Measurements from ENCODE around the gene STUB1.
A peak's percentile ranks its signal among the peaks of the same experiment; 100 is the strongest.

The STUB1 gene

DNA sequence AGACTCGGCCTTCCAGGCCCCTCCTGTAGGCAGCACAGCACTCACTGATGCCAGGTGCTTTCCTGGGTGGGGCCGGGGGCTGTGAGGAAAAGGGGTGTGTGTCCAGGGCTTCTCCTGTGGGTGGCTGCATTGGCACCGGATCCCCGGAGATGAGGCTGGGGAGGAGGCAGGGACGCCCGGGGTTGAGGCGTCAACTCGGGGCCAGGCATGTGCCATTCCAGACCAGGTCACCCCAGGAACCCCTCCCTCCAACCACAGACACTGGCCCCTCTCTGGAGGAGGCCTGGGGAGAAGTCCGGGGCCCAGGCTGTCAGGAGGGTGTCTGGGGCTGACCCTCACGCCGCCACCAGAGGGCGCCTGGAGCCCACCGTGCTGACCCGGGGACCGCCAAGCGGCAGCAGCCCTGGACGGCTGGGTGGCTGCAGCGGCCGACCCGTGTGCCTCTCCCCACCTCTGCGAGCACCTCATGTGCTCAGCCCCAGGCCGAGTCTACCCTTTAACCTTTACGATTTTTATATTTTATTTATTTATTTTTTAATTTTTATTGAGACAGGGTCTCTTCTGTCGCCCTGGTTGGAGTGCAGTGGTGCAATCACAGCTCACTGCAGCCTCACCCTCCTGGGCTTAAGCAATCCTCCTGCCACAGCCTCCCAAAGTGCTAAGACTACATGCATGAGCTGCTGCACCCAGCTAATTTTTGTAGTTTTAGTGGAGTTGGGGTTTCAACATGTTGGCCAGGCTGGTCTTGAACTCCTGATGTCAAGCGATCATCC, 31.5 kb downstream of the STUB1 start:
- DNase-seq (ENCODE audit: low read depth in 2 of 2): peak; percentile 51 to 76

DNA sequence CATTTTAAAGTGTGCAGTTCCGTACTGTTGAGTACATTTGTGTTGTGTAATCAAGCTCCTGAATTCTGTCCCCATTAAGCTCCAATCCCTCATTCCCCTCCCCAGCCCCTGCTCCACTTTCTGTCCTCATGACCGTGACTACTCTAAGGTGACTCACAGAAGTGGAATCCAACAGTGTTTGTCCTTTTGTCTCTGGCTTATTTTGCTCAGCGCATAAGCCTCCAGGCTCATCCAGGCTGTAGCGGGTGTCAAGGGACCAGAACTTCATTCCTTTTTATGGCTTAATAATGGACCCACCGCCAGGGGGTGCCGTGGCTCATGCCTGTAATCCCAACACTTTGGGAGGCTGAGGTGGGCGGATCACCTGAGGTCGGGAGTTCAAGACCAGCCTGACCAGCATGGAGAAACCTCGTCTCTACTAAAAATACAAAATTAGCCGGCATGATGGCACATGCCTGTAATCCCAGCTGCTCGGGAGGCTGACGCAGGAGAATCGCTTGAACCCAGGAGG, 32.6 kb downstream of the STUB1 start:
- DNase-seq (ENCODE audit: low read depth in 2 of 2): peak; percentile 44 to 50

GRCh38 chr16:714079-714478, 33.9 kb downstream of the STUB1 start:
- no peak for DNase-seq (ENCODE audit: low read depth in 2 of 2)

GRCh38 chr16:714558-715476, 34.6 kb downstream of the STUB1 start, which contains the start of gene METRN:
Gene METRN (plus strand): TSS chr16:715118. CDS start chr16:715290, 172 bp downstream.
- peak; percentile 73 to 89 for DNase-seq (ENCODE audit: low read depth in 2 of 2)

DNA sequence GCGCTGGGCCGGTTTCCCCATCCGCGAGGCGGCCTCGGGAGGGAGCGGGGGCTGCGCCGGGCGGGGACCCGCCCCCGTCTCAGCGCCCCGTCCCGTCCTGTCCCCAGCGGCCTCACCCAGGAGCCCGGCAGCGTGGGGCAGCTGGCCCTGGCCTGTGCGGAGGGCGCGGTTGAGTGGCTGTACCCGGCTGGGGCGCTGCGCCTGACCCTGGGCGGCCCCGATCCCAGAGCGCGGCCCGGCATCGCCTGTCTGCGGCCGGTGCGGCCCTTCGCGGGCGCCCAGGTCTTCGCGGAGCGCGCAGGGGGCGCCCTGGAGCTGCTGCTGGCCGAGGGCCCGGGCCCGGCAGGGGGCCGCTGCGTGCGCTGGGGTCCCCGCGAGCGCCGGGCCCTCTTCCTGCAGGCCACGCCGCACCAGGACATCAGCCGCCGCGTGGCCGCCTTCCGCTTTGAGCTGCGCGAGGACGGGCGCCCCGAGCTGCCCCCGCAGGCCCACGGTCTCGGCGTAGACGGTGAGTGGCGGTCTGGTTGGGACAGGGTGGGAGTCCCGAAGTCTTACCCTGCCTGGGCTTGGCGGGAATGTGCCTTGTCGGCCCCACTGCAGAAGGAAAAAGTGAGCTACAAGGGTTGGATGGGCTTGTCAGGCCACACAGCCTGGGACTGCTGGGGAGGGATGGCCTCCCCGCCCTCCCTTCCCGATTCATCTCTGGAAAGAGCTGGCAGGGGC, 35.4 kb downstream of the STUB1 start:
- DNase-seq (ENCODE audit: low read depth in 2 of 2): no peak

- no peak for DNase-seq (ENCODE audit: low read depth in 2 of 2)
These were observed 36.0 kb downstream of the STUB1 start for GRCh38 chr16:716200-716568.

- DNase-seq (ENCODE audit: low read depth in 2 of 2): no peak
These were observed 36.6 kb downstream of the STUB1 start for GRCh38 chr16:716768-717325.

DNA sequence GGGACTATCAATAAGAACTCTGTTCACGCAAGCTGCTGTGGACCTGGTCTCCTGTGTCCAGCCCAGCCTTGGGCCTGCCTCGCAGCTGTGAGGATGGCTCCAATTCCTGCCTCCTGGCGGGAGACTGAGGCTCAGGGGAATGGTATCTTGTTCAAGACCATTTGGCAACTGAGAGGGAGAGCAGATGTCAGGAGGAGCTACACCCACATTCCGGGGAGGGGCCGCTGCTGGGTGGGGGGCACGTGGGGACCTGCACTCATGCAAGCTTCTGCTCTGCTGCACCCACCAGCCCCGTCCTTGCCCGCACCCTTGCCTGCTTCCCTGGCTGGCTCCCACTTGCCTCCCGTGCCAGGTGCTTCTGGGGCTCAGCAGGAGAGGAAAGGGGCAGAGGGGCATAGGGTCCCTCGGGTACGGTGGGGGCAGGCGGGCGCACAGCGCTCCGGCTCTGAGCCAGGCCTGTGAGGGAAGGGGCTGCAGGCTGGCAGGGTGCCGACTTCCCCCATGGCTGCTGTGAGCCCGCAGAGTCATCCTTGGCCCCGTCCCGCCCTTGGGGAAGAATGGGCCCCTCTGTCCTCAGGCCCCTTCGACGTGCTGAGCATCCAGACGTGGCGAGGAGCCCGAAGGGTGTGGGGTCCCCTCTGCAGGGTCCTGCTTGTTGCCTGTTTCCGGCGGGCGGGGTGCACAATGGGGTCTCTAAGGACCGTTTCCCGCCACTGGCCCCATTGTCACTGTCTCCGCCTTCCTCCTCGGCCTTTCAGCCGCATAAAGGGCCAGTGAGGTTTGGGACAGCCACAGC, 37.4 kb downstream of the STUB1 start:
- DNase-seq (ENCODE audit: low read depth in 2 of 2): no peak

GRCh38 chr16:718389-718788, 38.2 kb downstream of the STUB1 start:
- no peak for DNase-seq (ENCODE audit: low read depth in 2 of 2)

- no peak for DNase-seq (ENCODE audit: low read depth in 2 of 2)
These were observed 38.7 kb downstream of the STUB1 start for GRCh38 chr16:718922-719321.

- DNase-seq (ENCODE audit: low read depth in 2 of 2): no peak
These were observed 39.7 kb downstream of the STUB1 start for GRCh38 chr16:719815-720446.

GRCh38 chr16:720447-720989, 40.3 kb downstream of the STUB1 start:
- peak in 1 of 2 donors; percentile 47 for DNase-seq (ENCODE audit: low read depth in 2 of 2)

GRCh38 chr16:720990-721764, 41.0 kb downstream of the STUB1 start, which contains the start of gene ANTKMT:
Gene ANTKMT (plus strand): TSS chr16:721146. CDS start chr16:721275, 129 bp downstream.
- peak; percentile 54 to 70 for DNase-seq (ENCODE audit: low read depth in 2 of 2)

DNA sequence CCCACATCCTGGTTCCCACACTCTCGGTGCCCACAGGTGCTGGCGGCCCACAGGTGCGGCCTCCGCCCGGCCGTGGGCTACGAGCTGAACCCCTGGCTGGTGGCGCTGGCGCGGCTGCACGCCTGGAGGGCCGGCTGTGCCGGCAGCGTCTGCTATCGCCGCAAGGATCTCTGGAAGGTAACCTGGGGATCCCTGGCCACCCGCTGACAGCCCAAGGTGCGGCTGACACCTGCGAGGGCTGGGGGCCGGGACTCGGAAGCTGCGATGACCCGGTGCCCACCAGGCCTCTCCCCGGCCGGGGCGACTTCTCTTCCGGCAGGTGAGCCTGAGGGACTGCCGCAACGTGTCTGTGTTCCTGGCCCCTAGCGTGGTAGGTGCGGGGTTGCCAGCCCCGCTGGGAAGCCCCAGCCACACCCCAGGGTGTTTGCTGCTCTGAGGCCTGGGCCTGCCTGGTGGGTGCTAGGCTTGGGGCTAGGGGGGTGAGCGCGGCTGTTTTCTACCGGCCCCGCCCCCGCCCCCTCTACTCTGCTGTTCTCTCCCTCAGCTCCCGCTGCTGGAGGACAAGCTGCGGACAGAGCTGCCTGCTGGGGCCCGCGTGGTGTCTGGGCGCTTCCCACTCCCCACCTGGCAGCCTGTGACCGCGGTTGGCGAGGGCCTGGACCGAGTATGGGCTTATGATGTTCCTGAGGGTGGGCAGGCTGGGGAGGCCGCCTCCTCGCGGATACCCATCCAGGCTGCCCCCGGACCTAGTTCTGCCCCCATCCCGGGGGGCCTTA, 41.7 kb downstream of the STUB1 start:
- DNase-seq (ENCODE audit: low read depth in 2 of 2): no peak

DNA sequence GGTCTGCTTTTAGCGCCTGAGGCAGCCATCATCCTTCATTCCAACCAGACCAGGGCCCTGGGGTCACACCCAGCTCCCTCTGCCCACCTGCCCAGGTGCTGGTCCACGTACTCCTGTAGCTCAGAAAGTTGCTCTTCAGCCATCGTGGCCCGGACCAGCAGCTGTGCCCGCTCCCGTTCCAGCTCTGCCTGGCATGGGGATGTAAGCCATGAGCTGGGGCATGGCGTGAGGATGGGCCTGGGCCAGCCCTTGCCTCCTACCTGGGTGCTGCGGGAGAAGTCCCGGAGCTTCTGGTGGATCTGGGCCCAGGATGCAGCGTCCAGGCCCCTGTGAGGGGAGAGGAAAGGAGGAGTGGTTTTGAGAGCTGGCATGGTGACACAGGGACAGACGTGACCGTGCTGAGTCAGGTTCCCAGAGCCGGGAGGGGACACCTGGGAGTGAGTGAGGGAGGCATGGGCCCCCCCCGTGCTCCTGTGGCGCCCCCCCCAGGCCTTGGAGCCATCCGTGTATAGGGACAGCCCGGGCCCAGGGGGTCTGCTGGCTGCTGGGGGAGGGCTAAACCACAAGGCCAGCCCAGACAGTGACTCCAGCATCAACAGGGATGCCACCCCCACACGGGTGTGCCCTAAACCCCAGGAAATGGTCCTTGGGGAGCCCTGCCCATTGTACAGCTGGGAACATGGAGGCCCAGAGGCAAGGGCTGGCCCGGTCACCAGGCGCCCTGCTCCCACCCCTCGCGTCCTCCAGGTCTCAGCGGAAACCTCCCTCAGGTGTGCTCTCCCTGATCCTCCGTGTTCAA, 42.8 kb downstream of the STUB1 start:
- no peak for DNase-seq (ENCODE audit: low read depth in 2 of 2)

GRCh38 chr16:723695-724094, 43.5 kb downstream of the STUB1 start:
- DNase-seq (ENCODE audit: low read depth in 2 of 2): no peak

All from stimulated activated CD4-positive, alpha-beta T cell treated with anti-CD3 and anti-CD28 coated beads, Interleukin-15, amount 100 ng/mL, for 48 hours (primary cell).